HL-60 (cell line): Measurements from ENCODE around the gene DTX3.
"Not testable (repeated sequence)": the region's sequence is repeated elsewhere in the genome, so short reads cannot be mapped to it uniquely, and the experiment has no call there.

ENCODE experiments used
- DNase-seq, 2 experiments: peaks; one replicate each; pipeline ENCODE4 v3.0.0-alpha.2; 2010 to 2020; ENCODE audit warnings: low read depth in 1 of 2, low spot score in 1 of 2
- H3K27ac ChIP-seq: fragments of 250-450 bp; sonication (Bioruptor Pico); replicated peaks from 2 replicates; pipeline ENCODE4 v1.5.1; 2020; ENCODE audit warnings: mild to moderate bottlenecking, moderate library complexity
- H3K27me3 ChIP-seq: fragments of 250-450 bp; sonication (Bioruptor Pico); 2 replicates; pipeline ENCODE4 v1.5.1; 2021; ENCODE audit warnings: mild to moderate bottlenecking, moderate library complexity; ENCODE audit not compliant: insufficient read depth, poor library complexity, severe bottlenecking
- H3K4me3 ChIP-seq: replicated peaks from 2 replicates; pipeline ENCODE4 v1.5.1; 2011; ENCODE audit warnings: mild to moderate bottlenecking, control low read depth, low read length; ENCODE audit not compliant: insufficient read depth
- GABPA ChIP-seq: IDR thresholded peaks from 2 replicates; pipeline ENCODE4 v1.6.1; 2012; ENCODE audit warnings: low read depth
- POLR2AphosphoS5 ChIP-seq: IDR thresholded peaks from 2 replicates; pipeline ENCODE4 v1.6.1; 2012; ENCODE audit warnings: low read depth
- SPI1 ChIP-seq: IDR thresholded peaks from 2 replicates; pipeline ENCODE4 v1.6.1; 2012; ENCODE audit warnings: low read depth, mild to moderate bottlenecking, borderline replicate concordance
- TF ChIP-seq, protein P1 (sequence below): IDR thresholded peaks from 2 replicates; pipeline ENCODE4 v1.6.1; 2012; ENCODE audit warnings: low read depth; ENCODE audit not compliant: insufficient replicate concordance
- TF ChIP-seq, protein P2 (sequence below): IDR thresholded peaks from one replicate; pipeline ENCODE4 v1.5.1; 2011; ENCODE audit warnings: low read length, control low read depth, inconsistent platforms; ENCODE audit not compliant: insufficient read depth

DTX3 gene

DNA sequence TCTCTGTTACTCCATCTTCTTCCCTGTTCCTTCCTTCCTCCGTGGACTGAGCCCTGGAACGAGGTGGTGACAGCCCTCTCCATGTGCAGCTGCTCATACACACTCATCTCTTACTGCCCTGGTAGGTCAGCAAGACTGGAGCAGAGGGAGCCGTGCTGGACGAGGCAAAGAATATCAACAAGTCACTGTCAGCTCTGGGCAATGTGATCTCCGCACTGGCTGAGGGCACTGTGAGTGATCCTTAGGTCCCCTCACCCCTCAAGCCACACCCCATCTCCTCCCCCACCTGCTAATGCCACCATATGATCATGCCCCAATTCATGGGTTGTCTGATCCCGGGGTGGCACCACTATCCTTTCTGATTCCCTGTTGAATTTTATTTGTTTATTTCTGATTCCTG is 35.8 kb upstream of the DTX3 start:
- H3K27me3 ChIP-seq = peaks cover 4% of the 10 kb centered on the region
- H3K27ac ChIP-seq = no peak overlapping the region
- TF ChIP-seq, protein P1, sequence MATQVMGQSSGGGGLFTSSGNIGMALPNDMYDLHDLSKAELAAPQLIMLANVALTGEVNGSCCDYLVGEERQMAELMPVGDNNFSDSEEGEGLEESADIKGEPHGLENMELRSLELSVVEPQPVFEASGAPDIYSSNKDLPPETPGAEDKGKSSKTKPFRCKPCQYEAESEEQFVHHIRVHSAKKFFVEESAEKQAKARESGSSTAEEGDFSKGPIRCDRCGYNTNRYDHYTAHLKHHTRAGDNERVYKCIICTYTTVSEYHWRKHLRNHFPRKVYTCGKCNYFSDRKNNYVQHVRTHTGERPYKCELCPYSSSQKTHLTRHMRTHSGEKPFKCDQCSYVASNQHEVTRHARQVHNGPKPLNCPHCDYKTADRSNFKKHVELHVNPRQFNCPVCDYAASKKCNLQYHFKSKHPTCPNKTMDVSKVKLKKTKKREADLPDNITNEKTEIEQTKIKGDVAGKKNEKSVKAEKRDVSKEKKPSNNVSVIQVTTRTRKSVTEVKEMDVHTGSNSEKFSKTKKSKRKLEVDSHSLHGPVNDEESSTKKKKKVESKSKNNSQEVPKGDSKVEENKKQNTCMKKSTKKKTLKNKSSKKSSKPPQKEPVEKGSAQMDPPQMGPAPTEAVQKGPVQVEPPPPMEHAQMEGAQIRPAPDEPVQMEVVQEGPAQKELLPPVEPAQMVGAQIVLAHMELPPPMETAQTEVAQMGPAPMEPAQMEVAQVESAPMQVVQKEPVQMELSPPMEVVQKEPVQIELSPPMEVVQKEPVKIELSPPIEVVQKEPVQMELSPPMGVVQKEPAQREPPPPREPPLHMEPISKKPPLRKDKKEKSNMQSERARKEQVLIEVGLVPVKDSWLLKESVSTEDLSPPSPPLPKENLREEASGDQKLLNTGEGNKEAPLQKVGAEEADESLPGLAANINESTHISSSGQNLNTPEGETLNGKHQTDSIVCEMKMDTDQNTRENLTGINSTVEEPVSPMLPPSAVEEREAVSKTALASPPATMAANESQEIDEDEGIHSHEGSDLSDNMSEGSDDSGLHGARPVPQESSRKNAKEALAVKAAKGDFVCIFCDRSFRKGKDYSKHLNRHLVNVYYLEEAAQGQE = no peak
- TF ChIP-seq, protein P2, sequence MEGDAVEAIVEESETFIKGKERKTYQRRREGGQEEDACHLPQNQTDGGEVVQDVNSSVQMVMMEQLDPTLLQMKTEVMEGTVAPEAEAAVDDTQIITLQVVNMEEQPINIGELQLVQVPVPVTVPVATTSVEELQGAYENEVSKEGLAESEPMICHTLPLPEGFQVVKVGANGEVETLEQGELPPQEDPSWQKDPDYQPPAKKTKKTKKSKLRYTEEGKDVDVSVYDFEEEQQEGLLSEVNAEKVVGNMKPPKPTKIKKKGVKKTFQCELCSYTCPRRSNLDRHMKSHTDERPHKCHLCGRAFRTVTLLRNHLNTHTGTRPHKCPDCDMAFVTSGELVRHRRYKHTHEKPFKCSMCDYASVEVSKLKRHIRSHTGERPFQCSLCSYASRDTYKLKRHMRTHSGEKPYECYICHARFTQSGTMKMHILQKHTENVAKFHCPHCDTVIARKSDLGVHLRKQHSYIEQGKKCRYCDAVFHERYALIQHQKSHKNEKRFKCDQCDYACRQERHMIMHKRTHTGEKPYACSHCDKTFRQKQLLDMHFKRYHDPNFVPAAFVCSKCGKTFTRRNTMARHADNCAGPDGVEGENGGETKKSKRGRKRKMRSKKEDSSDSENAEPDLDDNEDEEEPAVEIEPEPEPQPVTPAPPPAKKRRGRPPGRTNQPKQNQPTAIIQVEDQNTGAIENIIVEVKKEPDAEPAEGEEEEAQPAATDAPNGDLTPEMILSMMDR = no peak
- DNase-seq = no peak
- no peak overlapping the region for H3K4me3 ChIP-seq

DNA sequence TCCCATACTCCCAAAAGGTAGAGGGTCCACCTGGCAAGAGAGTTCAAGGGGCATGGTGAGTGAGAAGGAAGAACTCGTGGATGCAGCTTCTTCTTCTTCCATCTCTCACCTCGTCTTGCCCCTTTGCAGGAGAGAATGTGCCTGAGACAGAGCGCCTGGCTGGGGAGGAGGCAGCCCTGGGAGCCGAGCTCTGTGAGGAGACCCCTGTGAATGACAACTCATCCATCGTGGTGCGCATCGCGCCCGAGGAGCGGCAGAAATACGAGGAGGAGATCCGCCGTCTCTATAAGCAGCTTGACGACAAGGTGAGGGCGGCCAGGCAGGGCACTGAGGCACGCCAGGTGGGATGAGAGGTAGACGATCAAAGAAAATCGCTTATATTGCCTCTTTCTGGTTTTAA is 34.8 kb upstream of the DTX3 start:
- no peak overlapping the region for H3K4me3 ChIP-seq
- no peak overlapping the region for H3K27ac ChIP-seq
- TF ChIP-seq, protein P2 = no peak
- TF ChIP-seq POLR2AphosphoS5 (no peak), GABPA (no peak), SPI1 (no peak)
- TF ChIP-seq, protein P1 = no peak
- H3K27me3 ChIP-seq = peaks cover under 1% of the 10 kb centered on the region
- DNase-seq = no peak

DNA sequence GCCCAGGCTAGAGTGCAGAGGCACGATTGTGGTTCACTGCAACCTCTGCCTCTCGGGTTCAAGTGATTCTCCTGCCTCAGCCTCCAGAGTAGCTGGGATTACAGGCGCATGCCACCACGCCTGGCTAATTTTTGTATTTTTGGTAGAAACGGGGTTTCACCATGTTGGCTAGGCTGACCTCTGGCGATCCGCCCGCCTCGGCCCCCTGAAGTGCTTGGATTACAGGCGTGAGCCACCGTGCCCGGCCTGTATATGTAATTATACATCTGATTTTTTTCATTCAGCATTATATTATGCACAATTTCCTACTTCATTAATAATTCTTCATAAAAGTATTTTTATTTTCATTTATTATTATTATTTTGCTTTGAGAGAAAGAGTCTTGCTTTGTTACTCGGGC is 34.2 kb upstream of the DTX3 start:
- not testable (repeated sequence) for DNase-seq, H3K27ac ChIP-seq, H3K27me3 ChIP-seq, H3K4me3 ChIP-seq

DNA sequence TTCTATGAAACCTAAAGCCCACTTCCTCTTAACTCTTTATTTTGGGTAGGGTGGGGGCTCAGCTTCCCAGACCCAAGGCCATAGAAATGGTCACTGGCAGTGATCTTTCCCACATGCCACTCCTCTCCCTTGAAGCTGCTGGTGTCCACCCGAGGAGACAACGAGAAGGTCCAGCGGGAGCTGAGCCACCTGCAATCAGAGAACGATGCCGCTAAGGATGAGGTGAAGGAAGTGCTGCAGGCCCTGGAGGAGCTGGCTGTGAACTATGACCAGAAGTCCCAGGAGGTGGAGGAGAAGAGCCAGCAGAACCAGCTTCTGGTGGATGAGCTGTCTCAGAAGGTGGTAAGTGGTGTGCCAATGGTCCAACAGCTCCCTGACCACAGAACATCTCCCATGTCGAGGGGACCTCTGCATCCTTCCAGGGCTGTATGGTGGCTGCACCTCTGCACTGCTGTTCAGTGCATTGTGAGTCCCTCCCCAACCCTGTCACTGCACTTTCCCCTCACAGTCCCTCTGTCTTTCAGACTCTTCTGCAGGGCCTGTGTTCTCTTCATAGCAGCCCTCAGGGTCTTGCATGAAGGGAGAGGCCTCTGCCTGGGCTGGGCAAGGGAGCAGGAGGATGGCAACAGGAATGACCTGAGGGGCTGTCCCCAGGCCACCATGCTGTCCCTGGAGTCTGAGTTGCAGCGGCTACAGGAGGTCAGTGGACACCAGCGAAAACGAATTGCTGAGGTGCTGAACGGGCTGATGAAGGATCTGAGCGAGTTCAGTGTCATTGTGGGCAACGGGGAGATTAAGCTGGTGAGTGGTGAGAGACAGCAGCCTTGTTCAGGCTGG is 32.5 kb upstream of the DTX3 start:
- TF ChIP-seq SPI1 (no peak), GABPA (no peak)
- TF ChIP-seq, protein P1 = no peak
- TF ChIP-seq, protein P2 = no peak
- Histone ChIP-seq H3K4me3 (no peak overlapping the region), H3K27me3 (no peaks in the 10 kb centered on the region), H3K27ac (no peak overlapping the region)
- no peak for DNase-seq
